Hepatic stellate cell (primary cell): Measurements from ENCODE around the gene CD19.
A peak's percentile ranks its signal among the peaks of the same experiment; 100 is the strongest.
"Not testable (repeated sequence)": the region's sequence is repeated elsewhere in the genome, so short reads cannot be mapped to it uniquely, and the experiment has no call there.

ENCODE experiments used
- DNase-seq: peaks from one replicate; pipeline ENCODE4 v3.0.0; 2011; ENCODE audit warnings: low spot score

The CD19 gene

DNA sequence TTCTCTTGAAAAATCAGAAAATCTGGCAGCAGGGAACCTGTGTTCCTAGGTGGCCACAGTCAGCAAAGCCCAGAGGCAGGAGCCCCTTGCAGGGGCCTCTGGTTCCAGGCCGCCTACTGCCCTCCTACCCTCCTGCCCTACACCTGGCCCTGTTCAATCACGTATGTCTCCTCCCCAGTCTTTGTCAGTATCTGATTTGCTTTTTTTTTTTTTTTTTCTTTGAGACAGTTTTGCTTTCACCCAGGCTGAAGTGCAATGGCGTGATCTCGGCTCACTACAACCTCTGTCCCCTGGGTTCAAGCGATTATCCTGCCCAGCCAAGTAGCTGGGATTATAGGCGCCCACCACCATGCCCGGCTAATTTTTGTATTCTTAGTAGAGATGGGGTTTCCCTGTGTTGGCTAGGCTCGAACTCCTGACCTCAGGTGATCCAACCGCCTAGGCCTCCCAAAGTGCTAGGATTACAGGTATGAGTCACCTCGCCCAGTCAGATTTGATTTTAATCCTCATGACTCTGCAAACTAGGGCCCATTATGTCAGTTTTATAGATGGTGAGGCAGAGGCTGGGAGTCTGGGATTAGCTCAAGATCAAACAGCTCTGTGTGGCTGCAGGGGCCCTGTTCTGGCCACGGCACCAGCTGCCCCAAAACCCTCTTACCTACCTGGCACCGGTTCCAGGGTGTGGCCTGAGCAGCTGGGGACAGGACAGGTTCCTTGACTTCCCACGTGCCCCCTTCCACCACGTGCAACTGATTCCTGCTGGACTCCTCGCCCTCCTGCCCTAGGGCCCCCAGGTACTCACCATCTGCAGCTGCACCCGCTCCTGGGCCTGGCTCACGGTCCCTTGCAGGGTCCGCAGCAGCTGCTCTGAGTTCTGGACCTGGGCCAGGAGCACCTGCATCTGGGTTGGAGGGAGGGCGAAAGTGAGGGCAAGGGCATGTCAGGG lies 21.4 kb upstream of the CD19 start:
- DNase-seq = no peak

- no peak for DNase-seq
These were observed 19.2 kb upstream of the CD19 start for GRCh38 chr16:28912558-28912957.

GRCh38 chr16:28913946-28914724 lies 17.6 kb upstream of the CD19 start:
- DNase-seq = no peak

- DNase-seq = peak; percentile 66
These were observed 16.6 kb upstream of the CD19 start for GRCh38 chr16:28915181-28915580.

GRCh38 chr16:28917095-28917494 lies 14.7 kb upstream of the CD19 start:
- no peak for DNase-seq

DNA sequence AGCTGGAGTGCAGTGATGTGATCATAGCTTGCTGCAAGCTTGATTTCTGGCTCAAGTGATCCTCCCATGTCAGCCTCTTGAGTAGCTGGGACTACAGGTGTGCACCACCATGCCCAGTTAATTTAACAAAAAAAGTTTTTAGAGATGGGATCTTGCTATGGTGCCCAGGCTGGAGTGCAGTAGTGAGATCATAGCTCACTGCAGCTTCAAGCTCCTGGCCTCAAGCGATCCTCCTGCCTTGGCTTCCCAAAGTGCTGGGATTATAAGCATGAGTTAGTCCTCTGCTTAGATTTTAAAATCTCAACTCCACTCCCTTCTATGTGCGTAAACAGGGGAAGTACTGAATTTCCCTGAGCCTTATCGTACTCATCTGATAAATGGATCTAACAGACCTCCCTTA lies 13.1 kb upstream of the CD19 start:
- DNase-seq = no peak

GRCh38 chr16:28923231-28923587 lies 8.6 kb upstream of the CD19 start:
- no peak for DNase-seq

DNA sequence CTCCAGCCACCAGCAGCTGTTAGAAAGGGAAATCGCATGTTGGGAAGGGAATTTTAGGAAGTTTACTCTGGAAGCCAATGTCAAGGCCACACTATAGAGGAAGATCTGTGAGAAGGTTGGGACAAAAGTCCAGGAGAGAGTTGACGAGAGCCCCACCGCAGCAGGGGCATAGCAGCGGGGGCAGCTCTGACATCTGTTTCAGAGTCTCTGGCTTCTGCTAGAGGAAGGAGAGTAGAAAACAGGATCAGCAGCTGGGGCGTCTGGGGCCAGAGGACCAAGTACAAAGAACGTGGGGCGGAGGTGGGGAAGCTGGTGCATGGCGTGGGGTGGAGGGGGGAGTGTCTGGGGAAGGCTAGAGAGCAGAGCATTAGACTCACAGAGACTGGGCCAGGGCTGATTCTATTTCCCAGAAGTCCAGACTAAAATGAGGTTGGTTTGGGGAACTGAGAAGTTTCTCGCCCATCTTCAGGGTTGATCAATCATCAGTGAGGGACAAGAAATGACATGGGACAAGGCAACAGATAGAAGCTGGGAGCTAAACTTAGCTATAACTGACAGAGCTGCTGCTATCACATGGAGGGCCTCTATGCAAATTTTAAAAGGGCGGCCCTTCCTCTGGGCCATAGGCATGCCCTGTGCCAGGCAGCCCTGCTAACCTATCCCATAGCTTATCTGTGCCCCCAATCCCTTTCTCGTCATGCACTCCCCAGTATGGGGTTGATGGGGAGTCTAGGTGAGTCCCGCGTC lies 7.9 kb upstream of the CD19 start:
- DNase-seq = no peak

GRCh38 chr16:28924399-28924761 lies 7.4 kb upstream of the CD19 start:
- DNase-seq = no peak

DNA sequence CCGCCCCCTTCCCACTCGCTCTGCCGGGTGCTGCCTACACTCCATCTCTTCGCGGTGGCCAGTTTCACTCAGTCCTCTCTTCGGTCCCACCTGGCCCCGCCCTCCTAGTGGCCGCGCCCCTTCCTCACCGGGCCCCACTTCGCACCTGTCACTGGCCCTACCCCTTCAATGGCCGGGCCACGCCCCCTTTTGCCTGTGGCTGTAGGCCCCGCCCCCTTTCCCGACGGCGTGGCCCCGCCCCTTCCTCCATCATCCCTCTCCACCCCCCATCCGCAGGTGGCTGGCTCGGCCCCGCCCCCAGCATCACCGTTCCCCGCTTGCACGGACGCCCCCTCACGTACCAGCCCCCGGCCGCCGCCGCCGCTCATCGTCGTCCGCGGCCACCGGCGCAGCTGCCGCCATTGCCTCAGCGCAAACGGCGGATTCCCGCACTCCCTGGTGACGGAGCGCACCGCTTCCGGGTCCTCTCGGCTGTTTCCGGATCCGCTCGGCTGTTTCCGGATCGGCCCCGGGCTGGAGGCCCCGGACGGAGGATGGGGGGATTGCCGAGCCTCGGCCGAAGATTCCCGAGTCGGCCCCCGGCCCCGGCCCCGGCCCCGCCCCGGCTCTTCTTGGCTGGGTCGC lies 6.9 kb upstream of the CD19 start, which contains the start of gene RABEP2:
Gene RABEP2 (minus strand): TSS at position 477 of the 624 bp plus-strand sequence. CDS start 75 bp downstream, at position 402.
- DNase-seq = peak; percentile 100

- DNase-seq = peak; percentile 74
These were observed 6.2 kb upstream of the CD19 start for GRCh38 chr16:28925386-28926228.

GRCh38 chr16:28926284-28926683 lies 5.5 kb upstream of the CD19 start:
- DNase-seq = not testable (repeated sequence)

DNA sequence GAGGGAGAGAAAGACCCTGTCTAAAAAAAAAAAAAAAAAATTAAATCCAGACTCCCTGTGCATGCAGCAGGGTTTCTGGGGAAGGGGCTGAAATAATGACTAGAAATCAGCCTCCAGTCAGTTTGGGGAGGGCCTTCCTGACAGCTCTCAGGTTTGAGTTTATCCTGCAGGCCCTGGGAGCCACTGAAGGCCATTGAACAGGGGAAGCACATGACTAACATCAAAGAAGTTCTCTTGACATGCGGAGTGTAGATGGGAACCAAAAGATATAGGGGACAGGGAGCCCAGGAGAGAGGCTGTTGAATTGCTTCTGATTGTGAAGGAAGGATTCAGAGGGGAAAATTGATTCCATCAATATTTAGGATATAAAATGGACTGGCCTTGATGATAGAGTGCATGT lies 4.0 kb upstream of the CD19 start:
- no peak for DNase-seq

DNA sequence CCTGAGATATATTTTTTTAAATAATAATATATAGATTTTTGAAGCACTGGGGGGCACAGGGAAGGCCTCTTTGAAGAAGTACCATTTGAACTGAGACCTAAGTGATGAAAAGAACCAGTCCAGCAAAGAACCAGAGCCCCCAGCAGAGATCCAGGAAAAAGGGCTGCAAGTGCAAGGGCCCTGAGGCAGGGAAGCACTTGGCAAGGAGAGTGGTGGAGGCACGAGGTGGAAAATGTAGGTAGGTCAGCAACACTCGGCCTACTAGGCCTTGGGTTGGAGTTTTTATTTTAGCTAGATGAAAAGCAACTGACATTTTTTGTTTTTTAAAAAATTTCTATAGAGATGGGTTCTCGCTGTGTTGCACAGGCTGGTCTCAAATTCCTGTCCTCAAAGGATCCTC lies 1.6 kb upstream of the CD19 start:
- DNase-seq = no peak

DNA sequence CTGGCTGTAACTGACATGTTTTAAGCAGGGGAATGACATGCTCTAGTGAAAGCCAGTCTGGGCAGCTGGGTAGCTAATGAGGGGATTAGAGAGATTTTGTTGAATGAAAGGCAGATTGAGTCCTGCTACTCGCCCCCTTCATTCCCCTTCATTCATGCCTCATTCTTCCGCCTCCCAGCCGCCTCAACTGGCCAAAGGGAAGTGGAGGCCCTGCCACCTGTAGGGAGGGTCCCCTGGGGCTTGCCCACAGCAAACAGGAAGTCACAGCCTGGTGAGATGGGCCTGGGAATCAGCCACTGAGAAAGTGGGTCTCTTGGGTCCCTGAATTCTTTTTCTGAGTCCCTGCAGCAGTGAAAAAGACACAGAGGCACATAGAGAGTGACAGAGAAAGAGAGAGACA lies 1.1 kb upstream of the CD19 start:
- no peak for DNase-seq

DNA sequence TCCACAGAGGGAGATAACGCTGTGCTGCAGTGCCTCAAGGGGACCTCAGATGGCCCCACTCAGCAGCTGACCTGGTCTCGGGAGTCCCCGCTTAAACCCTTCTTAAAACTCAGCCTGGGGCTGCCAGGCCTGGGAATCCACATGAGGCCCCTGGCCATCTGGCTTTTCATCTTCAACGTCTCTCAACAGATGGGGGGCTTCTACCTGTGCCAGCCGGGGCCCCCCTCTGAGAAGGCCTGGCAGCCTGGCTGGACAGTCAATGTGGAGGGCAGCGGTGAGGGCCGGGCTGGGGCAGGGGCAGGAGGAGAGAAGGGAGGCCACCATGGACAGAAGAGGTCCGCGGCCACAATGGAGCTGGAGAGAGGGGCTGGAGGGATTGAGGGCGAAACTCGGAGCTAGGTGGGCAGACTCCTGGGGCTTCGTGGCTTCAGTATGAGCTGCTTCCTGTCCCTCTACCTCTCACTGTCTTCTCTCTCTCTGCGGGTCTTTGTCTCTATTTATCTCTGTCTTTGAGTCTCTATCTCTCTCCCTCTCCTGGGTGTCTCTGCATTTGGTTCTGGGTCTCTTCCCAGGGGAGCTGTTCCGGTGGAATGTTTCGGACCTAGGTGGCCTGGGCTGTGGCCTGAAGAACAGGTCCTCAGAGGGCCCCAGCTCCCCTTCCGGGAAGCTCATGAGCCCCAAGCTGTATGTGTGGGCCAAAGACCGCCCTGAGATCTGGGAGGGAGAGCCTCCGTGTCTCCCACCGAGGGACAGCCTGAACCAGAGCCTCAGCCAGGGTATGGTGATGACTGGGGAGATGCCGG lies 769 bp downstream of the CD19 start:
- no peak for DNase-seq

- DNase-seq = no peak
These were observed 1.4 kb downstream of the CD19 start for GRCh38 chr16:28933171-28933570.

DNA sequence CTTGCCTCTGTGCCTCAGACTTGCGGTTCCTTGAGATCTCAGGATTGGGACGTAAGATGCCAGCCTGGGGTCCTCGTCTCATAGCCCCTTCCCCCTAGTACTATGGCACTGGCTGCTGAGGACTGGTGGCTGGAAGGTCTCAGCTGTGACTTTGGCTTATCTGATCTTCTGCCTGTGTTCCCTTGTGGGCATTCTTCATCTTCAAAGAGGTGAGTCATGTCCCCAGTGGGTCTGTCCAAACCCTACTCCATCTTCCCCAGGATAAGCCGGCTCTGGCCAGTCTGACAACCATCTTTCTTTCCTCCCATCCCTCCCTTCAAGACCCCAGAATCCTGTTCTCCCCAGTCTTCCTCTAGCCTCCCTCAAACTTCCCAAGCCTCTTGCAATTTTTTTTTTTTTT lies 3.6 kb downstream of the CD19 start:
- peak; percentile 40 for DNase-seq

DNA sequence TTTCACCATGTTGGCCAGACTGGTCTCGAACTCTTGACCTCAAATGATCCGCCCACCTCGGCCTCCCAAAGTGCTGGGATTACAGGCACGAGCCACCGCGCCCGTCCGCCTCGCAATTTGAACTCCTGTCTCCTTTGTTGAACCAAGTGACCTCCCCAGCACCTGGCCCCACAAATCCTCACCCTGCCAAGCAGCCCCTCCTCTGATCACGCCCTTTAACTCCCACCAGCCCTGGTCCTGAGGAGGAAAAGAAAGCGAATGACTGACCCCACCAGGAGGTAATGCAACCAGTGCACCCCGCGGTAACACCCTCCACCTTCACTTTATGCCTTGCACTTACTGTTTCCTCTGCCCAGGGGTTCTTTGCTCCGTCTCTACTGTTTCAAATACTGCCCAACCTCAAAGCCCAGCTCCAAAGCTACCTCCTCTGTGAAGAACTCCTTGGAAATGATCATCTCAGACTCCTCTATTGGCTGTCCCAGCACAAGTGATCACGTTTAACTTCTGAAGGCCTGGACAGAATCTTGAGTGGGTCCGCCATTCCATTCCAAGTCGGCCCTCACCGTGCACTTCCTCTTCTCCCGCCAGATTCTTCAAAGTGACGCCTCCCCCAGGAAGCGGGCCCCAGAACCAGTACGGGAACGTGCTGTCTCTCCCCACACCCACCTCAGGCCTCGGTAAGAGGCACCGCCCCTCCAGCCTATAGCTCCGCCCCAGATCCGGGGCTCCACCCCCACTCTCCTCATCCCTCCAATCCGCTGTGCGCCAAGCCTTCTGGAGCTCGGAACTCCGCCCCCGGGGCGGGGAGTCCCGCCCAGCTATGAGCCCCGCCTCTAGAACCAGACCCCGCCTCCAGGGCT lies 4.4 kb downstream of the CD19 start:
- peak; percentile 71 for DNase-seq
